Thyroid gland (tissue), 4 donors: ENCODE data around the gene PRELID1.

Experiments
- CTCF ChIP-seq, 6 experiments: fragments of 200-600 bp in 3 of 6; fragments of 450-650 bp in 3 of 6; sonication (generic) in 3 of 6; IDR thresholded peaks; one replicate each; pipeline ENCODE4 v1.5.1; 2016 to 2019; ENCODE audit warnings: antibody characterized with exemption in 6 of 6, mild to moderate bottlenecking in 2 of 6, inconsistent platforms in 1 of 6, moderate library complexity in 1 of 6
- POLR2A ChIP-seq, 2 donors: fragments of 450-650 bp; IDR thresholded peaks; one replicate each; pipeline ENCODE4 v1.6.1; 2017; ENCODE audit warnings: antibody characterized with exemption in 2 of 2, mild to moderate bottlenecking in 2 of 2, moderate library complexity in 1 of 2

GRCh38 chr5:177343777-177344176 is 40.2 kb downstream of the PRELID1 start:
- no peak for TF ChIP-seq CTCF (IDR thresholded peaks at IDR 0.05)
- TF ChIP-seq POLR2A (IDR thresholded peaks at IDR 0.05) = no peak
